ENCODE data around the gene TLX1.

Gene TLX1

GRCh38 chr10:101112799-101113594 lies 18.1 kb upstream of the TLX1 start:
- DNase-seq (ENCODE audit: low read depth), result no peak

- no peak for DNase-seq (ENCODE audit: low read depth)
Measured at GRCh38 chr10:101113890-101114403, 17.2 kb upstream of the TLX1 start.

GRCh38 chr10:101114646-101115045 lies 16.5 kb upstream of the TLX1 start:
- no peak for DNase-seq (ENCODE audit: low read depth)

- DNase-seq (ENCODE audit: low read depth), result no peak
Measured at GRCh38 chr10:101116754-101117153, 14.3 kb upstream of the TLX1 start.

- DNase-seq (ENCODE audit: low read depth), result no peak
Measured at GRCh38 chr10:101118031-101118430, 13.1 kb upstream of the TLX1 start.

- DNase-seq (ENCODE audit: low read depth), result no peak
Measured at GRCh38 chr10:101120520-101120883, 10.6 kb upstream of the TLX1 start.

- no peak for DNase-seq (ENCODE audit: low read depth)
Measured at GRCh38 chr10:101120884-101121653, 10.0 kb upstream of the TLX1 start.

- DNase-seq (ENCODE audit: low read depth), result no peak
Measured at GRCh38 chr10:101121654-101122031, 9.5 kb upstream of the TLX1 start.

GRCh38 chr10:101122270-101123084 lies 8.6 kb upstream of the TLX1 start:
- no peak for DNase-seq (ENCODE audit: low read depth)

- no peak for DNase-seq (ENCODE audit: low read depth)
Measured at GRCh38 chr10:101123085-101123814, 7.8 kb upstream of the TLX1 start.

- no peak for DNase-seq (ENCODE audit: low read depth)
Measured at GRCh38 chr10:101123815-101124617, 7.1 kb upstream of the TLX1 start.

GRCh38 chr10:101124933-101125332 lies 6.2 kb upstream of the TLX1 start:
- no peak for DNase-seq (ENCODE audit: low read depth)

GRCh38 chr10:101126684-101127628 lies 4.1 kb upstream of the TLX1 start:
- DNase-seq (ENCODE audit: low read depth), result no peak

- no peak for DNase-seq (ENCODE audit: low read depth)
Measured at GRCh38 chr10:101130141-101130540, 959 bp upstream of the TLX1 start.

- no peak for DNase-seq (ENCODE audit: low read depth)
Measured at GRCh38 chr10:101131962-101132635, 999 bp downstream of the TLX1 start.

GRCh38 chr10:101132636-101133473 lies 1.8 kb downstream of the TLX1 start:
- no peak for DNase-seq (ENCODE audit: low read depth)

GRCh38 chr10:101133489-101134298 lies 2.6 kb downstream of the TLX1 start:
- DNase-seq (ENCODE audit: low read depth), result no peak
